ENCODE results near the gene ZIC1. TPM values are rescaled to one million over a fixed set of nuclear protein-coding genes. Genes with fewer than 3 reads are reported as not detected.

Gene ZIC1
- total and polyA plus RNA-seq, 2 donors (not counting 1 experiment from before 2014, with no cell fraction given) = not detected

DNA sequence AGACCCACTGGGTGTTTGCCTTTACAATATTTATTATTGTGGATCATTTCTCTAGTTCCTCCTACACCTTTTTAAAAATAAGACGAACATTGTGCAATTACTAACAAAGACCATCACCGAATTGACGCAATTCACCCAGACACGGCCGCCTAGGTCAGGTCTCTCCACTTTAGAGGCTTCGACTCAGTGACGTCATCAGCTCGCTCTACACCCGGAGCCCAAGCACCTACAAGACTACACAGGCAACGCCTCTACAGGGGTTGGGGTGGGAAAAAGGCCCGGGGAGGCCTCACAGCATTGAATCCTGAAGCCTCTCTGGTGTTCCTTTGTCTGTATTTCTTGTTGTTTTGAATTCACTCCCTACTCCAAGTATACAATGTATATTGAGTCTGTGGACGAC is 19.4 kb upstream of the ZIC1 start:
- no peaks in the 10 kb centered on the region for H3K4me1 ChIP-seq (ENCODE audit: control insufficient read depth in 2 of 2, insufficient read depth in 2 of 2, low read length in 2 of 2)
- peaks cover 0 to 69% (median 42%) of the 10 kb centered on the region in 4 experiments for H3K27me3 ChIP-seq (replicated peaks in 1 of 4; ENCODE audit: control extremely low read depth in 1 of 4, control insufficient read depth in 3 of 4, insufficient read depth in 4 of 4, low read length in 3 of 4)
- H3K9me3 Mint-ChIP-seq (ENCODE audit: insufficient read depth) = no peaks in the 10 kb centered on the region
- intact Hi-C loops (cut with micrococcal nuclease) = no loop called here
- peaks cover 76% of the 10 kb centered on the region for H3K27me3 Mint-ChIP-seq
- 0% methylated on average over 1 of the region's 12 CpGs for WGBS (ENCODE audit: insufficient coverage)
- no peak overlapping the region for H3K9ac ChIP-seq (ENCODE audit: low read length)
- peaks cover 0 to 61% (median 3%) of the 10 kb centered on the region in 3 donors for H3K9me3 ChIP-seq (ENCODE audit: control extremely low read depth in 1 of 3, control insufficient read depth in 2 of 3, insufficient read depth in 1 of 3, low read length in 2 of 3)
- no peaks in the 10 kb centered on the region for H3K36me3 ChIP-seq (replicated peaks in 1 of 2; ENCODE audit: control extremely low read depth in 1 of 2, control insufficient read depth in 1 of 2, extremely low read depth in 1 of 2, insufficient read depth in 2 of 2, low read length in 1 of 2)
- no peak overlapping the region for H3K4me3 ChIP-seq (ENCODE audit: control extremely low read depth in 1 of 5, extremely low read depth in 1 of 5, insufficient read depth in 1 of 5, low read depth in 2 of 5, low read length in 4 of 5)
- H3K4me3 Mint-ChIP-seq = no peak overlapping the region
- no peaks in the 10 kb centered on the region for H3K79me2 ChIP-seq (ENCODE audit: control insufficient read depth, insufficient read depth, low read length)
- H3K27ac Mint-ChIP-seq = no peak overlapping the region
- POLR2A ChIA-PET = no interaction called here
- H3K4me2 ChIP-seq (replicated peaks; ENCODE audit: low read depth, low read length, poor library complexity, severe bottlenecking) = no peak overlapping the region
- H2AFZ ChIP-seq (ENCODE audit: insufficient read depth, low read depth, low read length, poor library complexity, severe bottlenecking) = no peak overlapping the region
- DNase-seq (no peak), ATAC-seq (ENCODE audit: low read depth) (no peak)
- no peak overlapping the region for H3K27ac ChIP-seq (ENCODE audit: low read length in 2 of 2)
- H4K20me1 ChIP-seq (ENCODE audit: control insufficient read depth, insufficient read depth, low read length, poor library complexity, severe bottlenecking) = no peaks in the 10 kb centered on the region
- H3K4me1 Mint-ChIP-seq = no peaks in the 10 kb centered on the region
- TF ChIP-seq, protein P1, sequence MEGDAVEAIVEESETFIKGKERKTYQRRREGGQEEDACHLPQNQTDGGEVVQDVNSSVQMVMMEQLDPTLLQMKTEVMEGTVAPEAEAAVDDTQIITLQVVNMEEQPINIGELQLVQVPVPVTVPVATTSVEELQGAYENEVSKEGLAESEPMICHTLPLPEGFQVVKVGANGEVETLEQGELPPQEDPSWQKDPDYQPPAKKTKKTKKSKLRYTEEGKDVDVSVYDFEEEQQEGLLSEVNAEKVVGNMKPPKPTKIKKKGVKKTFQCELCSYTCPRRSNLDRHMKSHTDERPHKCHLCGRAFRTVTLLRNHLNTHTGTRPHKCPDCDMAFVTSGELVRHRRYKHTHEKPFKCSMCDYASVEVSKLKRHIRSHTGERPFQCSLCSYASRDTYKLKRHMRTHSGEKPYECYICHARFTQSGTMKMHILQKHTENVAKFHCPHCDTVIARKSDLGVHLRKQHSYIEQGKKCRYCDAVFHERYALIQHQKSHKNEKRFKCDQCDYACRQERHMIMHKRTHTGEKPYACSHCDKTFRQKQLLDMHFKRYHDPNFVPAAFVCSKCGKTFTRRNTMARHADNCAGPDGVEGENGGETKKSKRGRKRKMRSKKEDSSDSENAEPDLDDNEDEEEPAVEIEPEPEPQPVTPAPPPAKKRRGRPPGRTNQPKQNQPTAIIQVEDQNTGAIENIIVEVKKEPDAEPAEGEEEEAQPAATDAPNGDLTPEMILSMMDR (IDR thresholded peaks at IDR 0.05) = no peak
- TF ChIP-seq EZH2 (IDR thresholded peaks at IDR 0.05; ENCODE audit: borderline replicate concordance, insufficient read depth, low read depth, low read length, poor library complexity, severe bottlenecking) = no peak
- CTCF ChIA-PET = no interaction called here

DNA sequence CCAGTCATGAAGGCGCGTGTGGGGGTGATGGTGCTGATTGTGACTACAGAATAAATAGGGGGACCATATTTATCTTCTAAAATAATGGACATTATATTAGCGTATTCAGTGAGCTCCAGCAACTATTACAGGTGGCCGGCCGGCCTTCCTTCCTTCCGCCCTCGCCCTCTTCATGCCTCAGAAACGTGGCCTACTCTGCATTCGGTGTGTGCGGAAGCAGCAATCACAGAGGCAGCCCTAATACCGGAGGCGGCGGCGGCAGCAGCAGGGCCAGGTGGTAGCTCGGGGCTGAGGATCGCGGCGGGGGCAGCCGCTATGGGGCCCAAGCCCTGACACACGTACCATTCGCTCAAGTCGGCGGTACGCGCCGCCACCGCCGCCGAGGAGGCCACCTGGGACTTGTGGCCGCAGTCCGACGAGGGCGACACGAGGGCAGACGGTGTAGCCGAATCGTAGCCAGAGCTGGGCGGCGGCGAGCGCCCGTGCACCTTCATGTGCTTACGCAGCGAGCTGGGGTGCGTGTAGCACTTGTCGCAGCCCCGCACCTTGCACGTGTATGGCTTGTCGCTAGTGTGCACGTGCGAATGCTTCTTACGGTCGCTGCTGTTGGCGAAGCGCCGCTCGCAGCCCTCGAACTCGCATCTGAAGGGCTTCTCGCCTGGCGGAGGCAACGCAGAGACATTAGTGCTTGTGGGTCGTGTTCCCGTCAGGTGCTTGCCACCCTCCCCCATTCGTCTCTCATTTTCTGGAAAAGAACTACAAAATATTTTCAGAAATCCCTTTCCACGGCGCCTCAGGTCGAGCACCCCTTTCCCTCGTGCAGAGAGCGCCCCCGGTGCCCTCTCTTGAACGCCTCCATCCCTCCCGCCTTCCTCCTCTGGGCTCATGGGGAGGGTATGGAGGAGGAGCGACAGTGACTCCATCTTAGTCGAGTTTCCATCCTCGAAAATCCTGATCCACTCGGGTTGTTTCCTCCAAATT is 18.3 kb upstream of the ZIC1 start:
- Histone ChIP-seq H3K4me3 (ENCODE audit: control extremely low read depth in 1 of 5, extremely low read depth in 1 of 5, insufficient read depth in 1 of 5, low read depth in 2 of 5, low read length in 4 of 5) (no peak overlapping the region), H3K4me1 (ENCODE audit: control insufficient read depth in 2 of 2, insufficient read depth in 2 of 2, low read length in 2 of 2) (no peaks in the 10 kb centered on the region), H3K27ac (ENCODE audit: low read length in 2 of 2) (no peak overlapping the region), H3K79me2 (ENCODE audit: control insufficient read depth, insufficient read depth, low read length) (no peaks in the 10 kb centered on the region), H3K27me3 (replicated peaks in 1 of 4; ENCODE audit: control extremely low read depth in 1 of 4, control insufficient read depth in 3 of 4, insufficient read depth in 4 of 4, low read length in 3 of 4) (peaks cover 0 to 69% (median 42%) of the 10 kb centered on the region in 4 experiments), H3K9me3 (ENCODE audit: control extremely low read depth in 1 of 3, control insufficient read depth in 2 of 3, insufficient read depth in 1 of 3, low read length in 2 of 3) (peaks cover 0 to 59% (median 3%) of the 10 kb centered on the region in 3 donors), H3K36me3 (replicated peaks in 1 of 2; ENCODE audit: control extremely low read depth in 1 of 2, control insufficient read depth in 1 of 2, extremely low read depth in 1 of 2, insufficient read depth in 2 of 2, low read length in 1 of 2) (no peaks in the 10 kb centered on the region), H4K20me1 (ENCODE audit: control insufficient read depth, insufficient read depth, low read length, poor library complexity, severe bottlenecking) (no peaks in the 10 kb centered on the region), H2AFZ (ENCODE audit: insufficient read depth, low read depth, low read length, poor library complexity, severe bottlenecking) (no peak overlapping the region), H3K4me2 (replicated peaks; ENCODE audit: low read depth, low read length, poor library complexity, severe bottlenecking) (no peak overlapping the region), H3K9ac (ENCODE audit: low read length) (no peak overlapping the region)
- ChIA-PET CTCF (no interaction called here), POLR2A (no interaction called here)
- H3K27ac Mint-ChIP-seq = no peak overlapping the region
- no peaks in the 10 kb centered on the region for H3K9me3 Mint-ChIP-seq (ENCODE audit: insufficient read depth)
- peaks cover 77% of the 10 kb centered on the region for H3K27me3 Mint-ChIP-seq
- H3K4me1 Mint-ChIP-seq = no peaks in the 10 kb centered on the region
- H3K4me3 Mint-ChIP-seq = no peak overlapping the region
- WGBS (ENCODE audit: insufficient coverage) = 22% methylated on average over 66 of the region's 77 CpGs
- no peak for TF ChIP-seq EZH2 (IDR thresholded peaks at IDR 0.05; ENCODE audit: borderline replicate concordance, insufficient read depth, low read depth, low read length, poor library complexity, severe bottlenecking)
- TF ChIP-seq, protein P1 (IDR thresholded peaks at IDR 0.05) = no peak
- no peak for ATAC-seq (ENCODE audit: low read depth)
- DNase-seq = no peak
- intact Hi-C loops (cut with micrococcal nuclease) = no loop called here

Data from B cell (primary cell).